Activated T-helper 17 cell treated with anti-CD3 and anti-CD28 coated beads, Interleukin-2, amount 50 U/mL, for 72 hours (primary cell): Measurements from ENCODE around the gene SLC45A3. TPM values are rescaled to one million over a fixed set of nuclear protein-coding genes. Genes with fewer than 3 reads are reported as not detected.
A peak's percentile ranks its signal among the peaks of the same experiment; 100 is the strongest.

Experiments used
- ATAC-seq: fragments of 150-1000 bp; cut with Tn5 transposase; replicated peaks from 2 replicates; pipeline ENCODE4 v1.10.0; 2021; ENCODE audit warnings: mild to moderate bottlenecking, moderate library complexity
- H3K27ac Mint-ChIP-seq: one replicate; pipeline ENCODE4 v1.8.0; 2022; ENCODE audit warnings: mixed read lengths
- H3K27me3 Mint-ChIP-seq: one replicate; pipeline ENCODE4 v1.8.0; 2022; ENCODE audit warnings: mixed read lengths
- H3K36me3 Mint-ChIP-seq: one replicate; pipeline ENCODE4 v1.8.0; 2022; ENCODE audit warnings: low read depth, mild to moderate bottlenecking, mixed read lengths
- H3K4me1 Mint-ChIP-seq: one replicate; pipeline ENCODE4 v1.8.0; 2022; ENCODE audit warnings: mixed read lengths
- H3K4me3 Mint-ChIP-seq: one replicate; pipeline ENCODE4 v1.8.0; 2022; ENCODE audit warnings: mild to moderate bottlenecking, mixed read lengths
- H3K9me3 Mint-ChIP-seq: one replicate; pipeline ENCODE4 v1.8.0; 2022; ENCODE audit warnings: mixed read lengths
- total RNA-seq, 2 donors: library from RNA; stranded (reverse); gene quantifications; one replicate each; pipeline ENCODE4 v1.2.3, GENCODE V29; 2022

The SLC45A3 gene
- total RNA-seq, 2 donors from 2014 or later, result 0.37 to 0.63 TPM

DNA sequence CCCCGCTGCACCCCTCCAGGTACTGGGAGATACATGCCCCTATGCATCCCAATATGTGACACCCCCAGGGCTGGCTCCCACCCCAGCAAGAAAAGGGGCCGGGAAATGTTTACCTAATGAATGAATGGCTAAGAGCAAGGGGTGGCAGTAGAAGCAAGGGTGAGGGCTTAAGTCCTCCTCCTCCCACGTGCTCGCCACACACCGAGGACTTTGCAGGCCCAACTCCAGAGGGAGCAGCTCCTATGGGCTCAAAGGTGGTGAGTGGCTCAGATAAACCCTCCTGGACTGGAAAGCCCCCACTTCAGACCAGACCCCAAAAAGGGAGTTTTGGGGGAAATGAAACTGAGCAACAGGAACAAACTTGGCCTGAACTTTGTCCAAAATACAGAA is 11.4 kb downstream of the SLC45A3 start:
- ATAC-seq, result no peak
- H3K4me3 Mint-ChIP-seq, result no peak overlapping the region
- no peaks in the 10 kb centered on the region for H3K36me3 Mint-ChIP-seq
- H3K9me3 Mint-ChIP-seq, result no peaks in the 10 kb centered on the region
- no peak overlapping the region for H3K27ac Mint-ChIP-seq
- H3K27me3 Mint-ChIP-seq, result peaks cover 6% of the 10 kb centered on the region
- no peaks in the 10 kb centered on the region for H3K4me1 Mint-ChIP-seq

DNA sequence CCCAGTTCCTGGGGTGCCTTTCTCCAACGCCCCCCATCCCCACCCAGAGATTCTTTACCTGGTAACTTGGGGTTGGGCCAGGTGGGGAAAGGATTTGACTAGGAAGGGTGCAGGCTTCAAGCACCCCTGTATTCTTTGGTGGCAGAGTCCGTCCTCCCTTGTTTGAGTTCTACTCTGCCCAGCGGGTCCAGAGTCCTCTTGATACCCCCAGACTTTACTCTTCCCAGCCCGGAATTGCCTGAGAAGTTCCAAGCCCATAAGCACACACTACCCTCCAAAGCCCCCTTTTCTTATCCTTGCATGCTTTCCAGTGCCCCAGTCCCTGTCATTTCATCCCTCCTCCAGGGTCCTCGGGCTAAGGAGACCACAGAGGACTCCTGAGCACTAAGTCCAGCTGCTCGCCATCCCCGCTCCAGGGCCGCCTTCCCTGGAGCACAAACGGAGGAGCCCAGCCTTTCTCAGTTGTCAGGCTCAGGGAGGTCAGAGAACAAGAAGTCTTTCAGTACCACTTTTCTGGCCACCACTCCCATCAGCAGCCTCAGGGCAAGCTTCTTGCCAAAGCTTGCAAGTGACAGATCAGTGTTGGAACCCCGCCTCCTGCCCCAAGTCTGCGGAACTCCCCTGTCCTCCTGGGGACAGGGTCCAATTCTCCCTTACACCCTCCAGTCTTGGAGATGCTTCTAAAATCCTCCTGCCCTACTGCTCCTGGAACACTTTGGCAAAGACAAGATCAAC is 12.2 kb downstream of the SLC45A3 start:
- H3K4me3 Mint-ChIP-seq, result no peak overlapping the region
- H3K9me3 Mint-ChIP-seq, result no peaks in the 10 kb centered on the region
- H3K27me3 Mint-ChIP-seq, result peaks cover 6% of the 10 kb centered on the region
- H3K27ac Mint-ChIP-seq, result no peak overlapping the region
- no peak for ATAC-seq
- no peaks in the 10 kb centered on the region for H3K4me1 Mint-ChIP-seq
- no peaks in the 10 kb centered on the region for H3K36me3 Mint-ChIP-seq

DNA sequence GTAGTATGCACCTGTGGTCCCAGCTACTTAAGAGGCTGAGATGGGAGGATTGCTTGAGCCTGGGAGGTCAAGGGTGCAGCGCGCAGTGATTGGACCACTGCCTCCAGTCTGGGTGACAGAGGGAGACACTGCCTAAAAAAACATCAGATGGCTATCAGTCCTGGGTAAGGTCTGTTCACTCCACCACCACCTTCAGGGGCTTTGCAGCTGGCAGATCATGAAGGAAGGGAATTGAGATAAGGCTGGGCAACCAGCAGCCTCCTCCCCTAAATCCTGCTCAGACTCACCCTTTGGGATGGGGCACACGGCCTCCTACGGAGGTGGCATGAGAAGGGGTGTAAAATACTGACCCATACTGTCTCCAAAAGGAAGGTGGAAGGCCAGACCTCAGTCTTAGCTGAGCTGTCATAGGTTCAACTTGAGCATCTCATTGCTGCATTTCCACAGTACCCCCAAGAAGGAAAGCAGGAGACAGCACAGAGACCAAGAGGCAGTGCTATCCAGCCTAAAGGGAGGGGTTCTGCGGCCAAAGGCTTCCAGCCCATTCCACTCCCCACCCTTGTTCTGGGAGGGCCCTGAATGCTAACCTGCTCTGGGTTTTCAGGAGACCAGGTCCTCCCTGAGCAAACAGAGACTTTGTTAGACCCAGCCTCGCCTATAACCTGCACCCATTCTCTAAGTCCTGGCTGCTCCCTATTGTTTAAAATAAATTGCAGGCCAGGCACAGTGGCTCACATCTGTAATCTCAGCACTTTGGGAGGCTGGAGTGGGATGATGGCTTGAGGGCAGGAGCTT is 13.7 kb downstream of the SLC45A3 start:
- H3K9me3 Mint-ChIP-seq, result no peaks in the 10 kb centered on the region
- no peak overlapping the region for H3K4me3 Mint-ChIP-seq
- no peaks in the 10 kb centered on the region for H3K36me3 Mint-ChIP-seq
- no peaks in the 10 kb centered on the region for H3K4me1 Mint-ChIP-seq
- ATAC-seq, result no peak
- H3K27me3 Mint-ChIP-seq, result peaks cover 6% of the 10 kb centered on the region
- H3K27ac Mint-ChIP-seq, result no peak overlapping the region

DNA sequence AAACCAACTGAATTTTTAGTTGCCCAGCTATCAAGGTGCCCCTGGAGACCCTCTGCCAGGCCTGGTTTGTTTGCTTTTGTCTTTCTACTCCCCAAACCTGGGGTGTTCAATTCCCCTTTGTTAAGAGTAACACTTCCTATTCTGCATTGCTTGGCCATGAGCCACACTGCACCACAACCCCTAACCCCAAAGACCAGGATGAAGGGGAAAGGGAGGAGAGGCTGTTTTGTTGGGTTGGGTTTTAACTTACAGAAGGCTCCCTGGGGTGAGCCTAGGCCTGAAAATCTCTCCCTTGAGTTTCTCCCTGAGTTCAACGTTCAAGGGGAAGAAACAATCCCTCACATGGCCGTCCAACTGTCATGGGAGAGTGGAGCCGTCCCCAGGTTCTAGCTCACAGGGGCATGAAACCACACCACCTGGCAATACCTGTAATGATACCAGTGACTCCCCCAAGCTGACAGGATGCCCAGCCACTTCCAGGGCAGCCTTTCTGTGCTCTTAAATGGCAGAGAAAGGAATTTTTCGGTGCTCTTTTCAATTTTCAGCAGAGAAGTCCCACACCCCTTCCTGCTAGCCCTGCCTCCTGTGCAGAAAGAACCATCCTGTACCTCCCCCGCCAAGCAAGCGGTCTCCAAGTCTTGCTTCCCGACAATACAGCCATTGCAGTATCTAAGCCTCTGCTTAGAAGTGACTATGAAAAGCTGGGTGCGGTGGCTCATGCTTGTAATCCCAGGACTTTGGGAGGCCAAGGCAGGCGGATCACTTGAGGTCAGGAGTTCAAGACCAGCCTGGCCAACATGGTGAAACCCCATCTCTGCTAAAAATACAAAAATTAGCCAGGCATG is 14.9 kb downstream of the SLC45A3 start:
- Mint-ChIP-seq H3K4me1 (no peaks in the 10 kb centered on the region), H3K9me3 (no peaks in the 10 kb centered on the region), H3K36me3 (no peaks in the 10 kb centered on the region), H3K27ac (no peak overlapping the region), H3K4me3 (no peak overlapping the region), H3K27me3 (peaks cover 12% of the 10 kb centered on the region)
- no peak for ATAC-seq

DNA sequence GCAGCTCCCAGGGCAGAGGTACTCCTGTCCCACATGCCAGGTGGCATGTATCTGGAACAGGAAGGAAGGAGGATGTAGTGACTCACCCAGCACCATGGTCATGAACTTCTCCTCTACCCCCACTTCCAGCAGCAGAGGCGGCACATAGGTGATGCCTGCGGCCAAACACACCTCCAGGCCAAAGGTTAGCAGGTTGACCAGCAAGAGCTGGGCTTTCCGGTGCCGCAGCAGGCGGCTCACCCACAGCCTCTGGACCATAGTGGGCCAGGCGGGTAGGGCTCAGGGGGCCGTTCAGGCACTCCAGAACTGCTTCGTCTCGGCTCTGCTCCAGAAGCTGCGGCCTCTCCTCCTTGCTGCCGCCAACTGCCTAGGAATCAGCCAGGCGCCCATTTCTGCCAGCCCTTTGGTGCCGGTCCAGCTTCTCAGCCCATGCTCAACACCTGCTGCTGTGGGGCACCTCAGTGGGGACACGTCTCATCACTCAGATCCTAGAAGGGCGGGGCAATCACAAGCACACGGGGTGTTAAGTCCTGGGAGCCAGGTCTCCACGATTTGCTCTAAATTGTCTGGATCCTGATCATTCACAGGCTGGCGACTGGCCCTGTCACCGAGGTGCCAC is 15.8 kb downstream of the SLC45A3 start:
- Mint-ChIP-seq H3K4me3 (no peak overlapping the region), H3K9me3 (no peaks in the 10 kb centered on the region), H3K36me3 (no peaks in the 10 kb centered on the region), H3K27me3 (peaks cover 12% of the 10 kb centered on the region), H3K4me1 (no peaks in the 10 kb centered on the region), H3K27ac (peak overlapping the region; percentile 28)
- ATAC-seq, result no peak

DNA sequence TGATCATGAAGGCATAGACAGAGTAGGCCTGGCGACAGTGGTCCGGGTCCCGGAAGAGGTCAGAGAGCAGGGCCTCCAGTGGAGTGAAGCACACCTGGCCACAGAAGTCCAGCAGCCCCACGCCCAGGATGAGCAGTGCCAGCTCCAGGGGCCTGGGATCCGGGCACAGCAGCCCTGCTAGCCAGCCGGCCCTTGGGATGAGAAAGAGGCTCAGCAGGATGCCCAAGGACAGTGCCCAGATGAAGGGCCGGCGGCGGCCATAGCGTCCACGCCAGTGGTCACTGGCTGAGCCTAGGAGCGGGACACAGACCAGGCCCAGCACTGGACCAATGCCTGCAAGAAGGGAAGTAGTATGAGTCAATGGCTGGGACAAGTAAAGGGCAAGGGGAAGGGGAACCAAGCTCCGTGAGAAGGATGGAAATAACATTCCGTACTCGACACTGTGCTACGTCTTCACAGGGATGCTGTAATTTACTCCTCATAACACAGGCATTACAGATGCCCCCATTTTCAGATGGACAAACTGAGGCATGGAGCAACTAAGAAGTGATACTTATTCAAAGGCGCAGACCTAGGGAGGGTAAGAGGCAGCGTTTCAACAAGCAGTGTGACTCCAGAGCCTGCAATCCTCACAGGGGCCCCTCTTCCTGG is 16.9 kb downstream of the SLC45A3 start:
- no peak for ATAC-seq
- Mint-ChIP-seq H3K27me3 (peaks cover 10% of the 10 kb centered on the region), H3K9me3 (no peaks in the 10 kb centered on the region), H3K36me3 (no peaks in the 10 kb centered on the region), H3K4me1 (no peaks in the 10 kb centered on the region), H3K27ac (no peak overlapping the region), H3K4me3 (no peak overlapping the region)

DNA sequence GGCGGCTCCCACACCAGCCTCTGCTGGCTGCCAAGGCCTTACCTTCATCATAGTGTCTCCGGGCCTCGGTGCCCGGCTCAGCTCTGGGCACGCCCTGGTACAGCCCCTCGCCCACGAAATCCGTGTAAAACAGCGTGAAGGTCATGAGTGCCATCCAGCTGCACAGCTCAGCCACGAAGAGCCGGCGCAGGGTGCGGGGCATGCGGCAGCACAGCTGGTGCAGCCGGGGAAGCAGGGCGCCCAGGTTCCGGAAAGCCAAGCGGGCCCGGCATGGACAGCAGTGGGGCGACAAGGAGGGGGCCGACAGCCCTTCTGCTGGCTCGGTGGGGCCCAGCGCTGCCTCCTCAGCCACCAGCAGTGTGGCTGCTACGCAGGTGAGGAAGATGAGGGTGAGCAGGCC is 17.5 kb downstream of the SLC45A3 start:
- Mint-ChIP-seq H3K27me3 (peaks cover 6% of the 10 kb centered on the region), H3K4me3 (no peak overlapping the region), H3K36me3 (no peaks in the 10 kb centered on the region), H3K9me3 (no peaks in the 10 kb centered on the region), H3K4me1 (no peaks in the 10 kb centered on the region), H3K27ac (no peak overlapping the region)
- ATAC-seq, result no peak

DNA sequence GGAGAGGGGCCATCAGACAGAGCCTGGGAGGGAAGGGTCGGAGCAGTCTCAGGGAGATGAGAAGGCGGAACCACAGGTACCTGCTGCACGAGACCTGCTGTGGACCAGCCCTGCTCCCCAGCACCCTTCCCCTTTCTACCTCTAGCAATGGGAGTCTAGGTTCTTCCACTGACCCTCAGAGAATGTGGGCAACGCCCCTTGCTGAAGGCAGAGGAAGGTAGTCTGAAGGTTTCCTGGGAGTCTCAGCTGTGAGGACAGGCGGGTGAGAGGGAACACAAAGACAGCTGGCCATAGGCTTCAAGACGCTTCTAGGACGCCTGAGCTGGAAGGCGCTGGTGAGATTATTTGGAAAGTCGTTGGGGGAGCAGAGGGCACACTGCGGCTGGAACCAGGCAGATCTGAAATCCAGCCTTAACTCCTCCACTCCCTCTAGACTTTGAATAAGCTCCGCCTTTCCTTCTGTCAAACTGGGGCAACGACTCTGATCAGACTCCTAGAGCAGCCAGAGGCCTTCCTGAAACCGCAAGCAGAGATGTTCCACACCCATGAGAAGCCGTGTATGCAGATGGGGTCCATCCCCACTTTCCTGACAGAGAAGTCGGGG is 18.1 kb downstream of the SLC45A3 start:
- Mint-ChIP-seq H3K27me3 (peaks cover 6% of the 10 kb centered on the region), H3K4me3 (no peak overlapping the region), H3K4me1 (no peaks in the 10 kb centered on the region), H3K36me3 (no peaks in the 10 kb centered on the region), H3K9me3 (no peaks in the 10 kb centered on the region), H3K27ac (no peak overlapping the region)
- no peak for ATAC-seq

DNA sequence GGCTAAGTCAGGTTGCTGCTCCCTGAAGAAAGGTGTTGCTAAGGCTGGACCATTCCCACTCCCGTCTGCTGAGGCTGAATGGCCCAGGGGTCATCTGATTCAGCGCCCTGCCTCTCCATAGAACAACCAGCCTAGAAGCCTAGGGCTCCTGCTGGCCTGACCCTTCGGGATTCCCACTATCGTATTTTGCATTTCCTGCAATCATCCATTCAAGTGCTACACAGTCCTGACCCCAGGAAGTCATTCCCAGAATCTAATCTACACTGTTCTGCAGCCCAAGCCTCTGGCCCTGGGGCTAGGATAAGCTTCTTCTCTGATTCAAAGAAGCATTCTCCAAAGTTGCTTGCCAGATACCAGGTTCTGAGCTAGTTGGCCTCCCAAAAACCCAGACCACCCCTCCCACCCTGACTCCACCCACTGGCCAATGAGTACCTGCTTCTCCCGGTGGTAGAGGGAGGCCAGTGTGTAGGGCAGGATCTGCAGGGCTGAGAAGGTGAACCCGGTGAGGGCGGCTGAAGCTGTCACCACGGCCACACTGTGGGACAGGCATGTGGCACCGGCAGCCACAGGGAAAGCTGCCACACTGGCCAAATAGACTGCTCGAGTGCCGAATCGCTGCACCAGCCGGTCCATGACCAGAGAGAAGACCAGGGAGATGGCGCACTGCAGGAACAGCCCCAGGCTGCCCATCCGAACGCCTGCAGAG is 18.7 kb downstream of the SLC45A3 start:
- Mint-ChIP-seq H3K4me1 (no peaks in the 10 kb centered on the region), H3K9me3 (no peaks in the 10 kb centered on the region), H3K36me3 (no peaks in the 10 kb centered on the region), H3K27ac (no peak overlapping the region), H3K27me3 (peaks cover 6% of the 10 kb centered on the region), H3K4me3 (no peak overlapping the region)
- no peak for ATAC-seq

DNA sequence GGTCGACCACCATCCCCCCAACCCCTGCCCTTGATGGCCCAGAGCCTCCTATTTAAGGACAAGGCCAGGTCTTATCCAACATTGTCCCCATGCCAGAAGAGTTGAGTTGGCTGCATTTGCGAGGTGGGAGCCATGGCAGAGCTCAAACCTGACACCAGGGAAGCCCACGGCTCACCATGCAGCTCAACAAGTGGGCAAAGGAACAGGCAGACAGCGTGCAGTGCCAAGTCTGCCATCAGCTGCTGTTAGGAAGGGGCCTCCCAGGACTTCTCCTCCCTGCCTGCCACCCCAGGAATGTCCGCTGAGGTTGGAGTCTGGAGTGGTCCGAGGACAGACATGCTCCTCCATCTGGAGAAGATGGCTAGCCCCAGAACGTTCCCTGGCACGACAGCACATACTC is 19.9 kb downstream of the SLC45A3 start:
- Mint-ChIP-seq H3K4me1 (no peaks in the 10 kb centered on the region), H3K9me3 (no peaks in the 10 kb centered on the region)
- no peak for ATAC-seq

DNA sequence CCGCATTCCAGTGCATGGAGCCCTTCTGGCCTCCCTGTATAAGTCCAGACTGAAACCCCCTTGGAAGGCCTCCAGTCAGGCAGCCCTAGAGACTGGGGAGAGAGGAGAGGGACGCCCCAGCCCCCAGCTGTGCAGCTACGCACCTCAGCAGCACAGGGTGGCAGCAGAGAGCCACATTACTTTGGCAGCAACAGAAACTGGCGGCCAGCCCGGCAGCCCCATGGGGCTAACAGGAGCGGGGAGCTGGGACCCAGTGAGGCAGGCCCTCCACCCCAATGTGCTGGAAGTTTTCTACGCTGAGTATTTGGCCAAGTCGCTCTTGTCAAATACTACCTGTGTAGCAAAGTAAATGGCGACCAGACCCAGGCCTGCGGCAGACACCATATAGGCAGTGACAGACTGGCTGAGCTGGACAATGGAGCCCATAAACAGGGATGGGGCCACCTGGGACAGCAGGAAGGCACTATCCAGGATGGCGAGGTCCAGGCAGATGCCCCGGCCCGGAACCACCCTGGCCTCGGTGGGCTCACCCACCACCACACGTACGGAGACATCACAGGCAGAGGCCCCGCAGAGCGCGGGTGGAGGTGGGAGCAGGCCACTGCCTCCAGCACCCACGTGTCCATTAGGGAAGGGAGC is 21.2 kb downstream of the SLC45A3 start:
- peak; percentile 89 for ATAC-seq
- no peaks in the 10 kb centered on the region for H3K4me1 Mint-ChIP-seq
- no peak overlapping the region for H3K27ac Mint-ChIP-seq
- no peaks in the 10 kb centered on the region for H3K9me3 Mint-ChIP-seq
- no peaks in the 10 kb centered on the region for H3K36me3 Mint-ChIP-seq
- H3K27me3 Mint-ChIP-seq, result peaks cover 6% of the 10 kb centered on the region
- no peak overlapping the region for H3K4me3 Mint-ChIP-seq

More for the DNA sequence above, 19.9 kb downstream of the SLC45A3 start:
- H3K4me3 Mint-ChIP-seq, result no peak overlapping the region
- peaks cover 6% of the 10 kb centered on the region for H3K27me3 Mint-ChIP-seq
- no peaks in the 10 kb centered on the region for H3K36me3 Mint-ChIP-seq
- H3K27ac Mint-ChIP-seq, result no peak overlapping the region

DNA sequence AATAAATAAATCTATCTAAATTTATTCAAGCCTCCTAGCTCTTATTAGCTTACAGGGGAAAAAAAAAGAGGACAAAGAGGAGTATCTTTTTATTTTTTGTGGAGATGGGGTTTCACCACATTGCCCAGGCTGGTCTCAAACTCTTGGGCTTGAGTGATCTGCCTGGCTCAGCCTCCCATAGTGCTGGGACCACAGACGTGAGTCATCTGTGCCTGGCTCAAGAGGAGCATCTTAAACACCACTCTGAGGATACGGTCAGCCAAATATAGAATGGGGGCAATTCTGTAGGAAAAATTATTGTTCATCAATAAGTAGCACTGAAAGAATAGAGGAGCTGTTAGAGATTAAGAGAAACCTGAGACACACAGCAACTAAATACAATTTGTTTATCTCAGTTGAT is 24.1 kb downstream of the SLC45A3 start:
- H3K4me1 Mint-ChIP-seq, result no peaks in the 10 kb centered on the region
- H3K27me3 Mint-ChIP-seq, result peaks cover 6% of the 10 kb centered on the region
- no peaks in the 10 kb centered on the region for H3K36me3 Mint-ChIP-seq
- no peaks in the 10 kb centered on the region for H3K9me3 Mint-ChIP-seq
- no peak overlapping the region for H3K27ac Mint-ChIP-seq
- H3K4me3 Mint-ChIP-seq, result no peak overlapping the region
- no peak for ATAC-seq

DNA sequence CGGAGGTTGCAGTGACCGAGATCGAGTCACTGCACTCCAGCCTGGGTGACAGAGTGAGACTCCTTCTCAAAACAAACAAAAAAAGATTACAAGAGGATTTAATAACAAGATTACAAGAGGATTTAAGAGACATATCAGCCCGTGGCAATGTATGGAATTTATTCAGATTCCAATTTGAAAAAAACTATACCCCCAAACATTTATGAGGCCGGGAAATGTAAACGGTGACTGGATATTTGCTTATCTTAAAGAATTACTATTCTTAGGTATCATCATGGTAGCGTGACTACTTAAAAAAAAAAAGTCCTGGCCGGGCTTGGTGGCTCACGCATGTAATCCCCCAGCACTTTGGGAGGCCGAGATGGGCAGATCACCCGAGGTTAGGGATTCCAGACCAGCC is 27.3 kb downstream of the SLC45A3 start:
- Mint-ChIP-seq H3K36me3 (no peaks in the 10 kb centered on the region), H3K9me3 (no peaks in the 10 kb centered on the region), H3K4me1 (no peaks in the 10 kb centered on the region), H3K27ac (no peak overlapping the region), H3K4me3 (no peak overlapping the region), H3K27me3 (no peaks in the 10 kb centered on the region)
- ATAC-seq, result no peak
